Inflammatory macrophage (primary cell): ENCODE results near the gene SGF29.
"Not testable (repeated sequence)": the region's sequence is repeated elsewhere in the genome, so short reads cannot be mapped to it uniquely, and the experiment has no call there.

Experiments
- DNase-seq, 2 donors: peaks; one replicate each; pipeline ENCODE4 v3.0.0-alpha.2; 2020 to 2022
- total RNA-seq, 18 experiments: gene quantifications; one replicate each; lab custom pipeline; 2026; ENCODE audit warnings: mixed read lengths in 6 of 18, inconsistent platforms in 2 of 18; lab: John Stamatoyannopoulos, UW

SGF29 gene
- total RNA-seq: 3.6 to 12.8 (median 7.4) reads per million in 18 experiments

DNA sequence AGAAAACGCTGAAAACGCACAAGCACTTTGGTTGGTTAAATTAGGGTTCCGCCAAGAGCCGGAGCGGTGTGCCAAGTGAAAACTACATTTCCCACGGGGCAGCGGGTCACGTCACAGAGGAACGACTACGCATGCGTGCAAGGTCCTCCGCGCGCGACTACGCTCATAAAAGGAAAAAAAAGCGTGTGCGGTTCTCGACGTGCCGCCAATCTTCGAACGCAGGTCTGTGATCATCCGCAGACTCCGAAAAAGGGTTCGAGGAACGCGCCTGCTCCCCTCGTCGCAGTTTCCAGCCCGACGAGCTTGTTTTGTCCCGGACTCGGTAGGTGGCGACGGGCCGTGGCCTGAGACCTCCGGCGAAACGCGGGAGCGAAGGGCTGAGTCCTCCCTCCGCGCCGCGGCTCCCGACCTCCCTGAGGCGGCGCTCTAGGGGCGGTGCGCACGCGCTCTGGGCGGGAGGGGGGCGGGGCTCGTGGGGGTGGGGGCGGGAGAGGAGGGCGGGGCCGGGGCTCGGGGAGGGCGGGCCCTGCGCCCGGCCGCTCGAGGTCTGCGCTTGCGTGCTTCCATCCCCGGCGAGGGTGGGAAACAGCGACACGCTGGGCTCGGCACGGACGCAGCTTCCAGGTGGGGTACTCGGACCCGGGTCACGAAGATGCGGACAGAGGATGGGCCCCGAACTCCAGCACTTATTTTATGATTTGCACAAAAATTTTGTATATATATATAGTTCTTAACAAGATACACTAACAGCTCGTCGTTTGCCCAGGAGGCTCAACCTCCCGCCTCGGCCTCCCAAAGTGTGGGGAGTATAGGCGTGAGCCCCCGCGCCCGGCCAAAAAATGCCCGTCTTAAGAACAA is at the start of gene SGF29:
Gene SGF29 (plus strand): TSS at position 145 of the 858 bp plus-strand sequence. CDS start 27,150 bp downstream, outside the sequence.
- DNase-seq: peak; percentile 97

GRCh38 chr16:28504707-28505404 is 48.9 kb upstream of the SGF29 start:
- no peak for DNase-seq

- peak in 1 of 2 donors; percentile 22 for DNase-seq
Measured at GRCh38 chr16:28505489-28506137, 48.1 kb upstream of the SGF29 start.

- DNase-seq: no peak
Measured at GRCh38 chr16:28511031-28511430, 42.7 kb upstream of the SGF29 start.

GRCh38 chr16:28511801-28512789 is 41.6 kb upstream of the SGF29 start:
- DNase-seq: no peak

DNA sequence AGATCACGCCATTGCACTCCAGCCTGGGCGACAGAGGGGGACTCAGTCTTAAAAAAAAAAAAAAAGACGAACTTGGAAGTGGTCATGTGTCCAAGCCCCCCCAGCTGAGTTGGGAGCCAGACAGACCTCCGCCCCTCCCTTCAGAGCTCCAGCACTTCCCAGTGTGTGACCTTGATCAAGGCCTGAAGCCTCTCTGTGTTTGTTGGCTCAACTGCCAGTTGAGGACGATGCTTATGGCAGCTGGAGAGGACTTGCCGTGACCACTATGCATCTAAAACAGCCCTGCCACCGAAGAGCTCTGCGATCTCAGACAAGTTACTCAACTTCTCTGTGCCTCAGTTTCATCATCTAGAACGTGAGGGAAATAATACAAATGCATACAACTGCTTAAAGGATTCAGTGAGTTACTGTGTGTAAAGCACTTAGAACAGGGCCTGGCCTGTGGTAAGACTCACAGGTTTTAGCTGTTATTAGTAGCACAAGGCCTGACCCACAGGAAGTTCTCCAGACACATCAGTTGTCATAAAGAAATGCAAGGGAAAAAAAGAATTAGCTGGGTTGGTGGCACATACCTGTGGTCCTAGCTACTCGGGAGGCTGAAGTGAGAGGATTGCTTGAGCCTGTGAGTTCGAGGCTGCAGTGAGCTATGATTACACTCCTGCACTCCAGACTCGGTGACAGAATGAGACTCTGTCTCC is 40.1 kb upstream of the SGF29 start:
- no peak for DNase-seq

GRCh38 chr16:28514246-28514645 is 39.5 kb upstream of the SGF29 start:
- DNase-seq: no peak

DNA sequence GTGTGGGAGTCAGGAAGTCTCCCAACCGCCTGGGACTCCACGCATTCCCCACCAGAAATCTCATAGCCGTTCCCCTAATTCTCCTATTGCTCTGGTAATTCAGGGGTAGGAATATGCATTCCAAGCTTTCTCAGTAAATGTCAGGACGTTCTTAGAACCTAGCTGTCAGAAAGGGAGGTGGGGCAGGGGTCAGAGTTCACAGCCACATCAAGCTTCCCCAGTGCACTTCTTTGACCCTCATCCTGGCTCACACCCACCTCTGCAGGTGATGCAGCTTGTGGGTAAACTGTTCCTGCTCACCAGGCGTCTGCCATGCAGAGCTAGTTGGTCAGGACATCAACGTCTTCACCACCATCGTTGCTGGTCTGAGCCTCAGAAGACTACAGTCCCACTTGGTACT is 33.0 kb upstream of the SGF29 start:
- no peak for DNase-seq

- no peak for DNase-seq
Measured at GRCh38 chr16:28521436-28521835, 32.3 kb upstream of the SGF29 start.

GRCh38 chr16:28522792-28523191 is 30.9 kb upstream of the SGF29 start:
- no peak for DNase-seq

- DNase-seq: peak; percentile 31 to 67
Measured at GRCh38 chr16:28524681-28525171, 29.0 kb upstream of the SGF29 start.

DNA sequence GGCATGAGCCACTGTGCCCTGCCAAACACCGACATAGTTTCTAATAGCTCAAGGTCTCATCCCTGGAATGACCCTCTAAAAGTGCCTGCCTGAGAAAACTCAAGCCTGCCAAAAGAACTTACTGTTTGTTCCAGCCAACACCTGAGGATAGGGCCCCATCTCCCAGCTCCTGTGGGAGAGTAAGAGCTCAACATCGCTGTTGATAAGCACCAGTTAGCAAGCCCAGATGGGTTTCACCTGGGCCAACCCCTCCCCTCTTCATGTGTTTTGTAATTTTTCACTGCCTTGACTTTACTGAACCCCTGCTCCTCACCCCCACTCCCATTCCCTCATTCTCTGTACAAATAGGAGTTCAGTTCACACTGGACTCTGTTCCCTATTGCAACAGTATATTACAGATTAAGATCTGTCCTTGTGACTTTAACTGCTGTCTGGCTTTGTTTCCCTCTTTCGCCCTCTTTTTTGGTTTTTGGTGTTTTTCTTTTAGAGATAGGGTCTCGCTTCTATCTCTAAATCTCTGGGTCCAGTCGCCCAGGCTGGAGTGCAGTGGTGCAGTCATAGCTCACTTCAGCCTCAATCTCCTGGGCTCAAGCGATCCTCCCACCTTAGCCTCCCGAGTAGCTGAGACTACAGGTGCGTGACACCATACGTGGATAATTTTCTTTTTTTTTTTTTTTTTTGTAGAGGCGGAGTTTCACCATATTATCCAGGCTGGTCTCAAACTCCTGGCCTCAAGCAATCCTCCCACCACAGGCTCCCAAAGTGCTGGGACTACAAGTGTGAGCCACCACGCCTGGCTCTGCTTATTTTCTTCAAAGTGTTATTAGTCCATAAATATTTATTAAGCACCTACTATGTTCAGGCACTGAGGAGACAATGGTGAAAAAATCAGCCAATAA is 27.3 kb upstream of the SGF29 start:
- no peak for DNase-seq

DNA sequence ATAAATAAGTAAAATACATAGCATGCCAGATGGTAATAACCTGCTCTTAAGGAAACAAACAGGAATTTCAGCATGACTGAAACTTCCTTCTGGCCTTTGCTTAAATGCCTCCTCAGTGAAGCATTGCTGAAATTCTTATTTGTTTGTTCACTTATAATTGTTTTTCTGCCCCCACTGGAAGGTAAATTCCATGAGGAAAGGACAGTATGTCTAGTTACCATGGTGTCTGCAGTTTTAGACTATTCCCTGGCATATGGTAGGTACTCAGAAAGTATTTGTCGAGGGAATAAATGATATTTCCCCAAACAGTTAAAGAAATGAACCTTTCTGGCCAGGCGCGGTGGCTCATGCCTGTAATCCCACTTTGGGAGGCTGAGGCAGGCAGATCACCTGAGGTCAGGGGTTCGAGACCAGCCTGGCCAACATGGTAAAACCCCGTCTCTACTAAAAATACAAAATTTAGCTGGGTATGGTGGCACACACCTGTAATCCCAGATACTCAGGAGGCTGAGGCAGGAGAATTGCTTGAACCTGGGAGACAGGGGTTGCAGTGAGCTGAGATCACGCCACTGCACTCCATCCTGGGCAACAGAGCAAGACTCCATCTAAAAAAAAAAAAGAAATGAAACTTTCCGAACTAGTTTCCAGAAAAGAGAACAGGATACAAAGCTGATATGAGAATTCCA is 26.5 kb upstream of the SGF29 start:
- not testable (repeated sequence) for DNase-seq

GRCh38 chr16:28527985-28528384 is 25.7 kb upstream of the SGF29 start:
- no peak for DNase-seq

GRCh38 chr16:28528463-28528867 is 25.3 kb upstream of the SGF29 start:
- no peak for DNase-seq

DNA sequence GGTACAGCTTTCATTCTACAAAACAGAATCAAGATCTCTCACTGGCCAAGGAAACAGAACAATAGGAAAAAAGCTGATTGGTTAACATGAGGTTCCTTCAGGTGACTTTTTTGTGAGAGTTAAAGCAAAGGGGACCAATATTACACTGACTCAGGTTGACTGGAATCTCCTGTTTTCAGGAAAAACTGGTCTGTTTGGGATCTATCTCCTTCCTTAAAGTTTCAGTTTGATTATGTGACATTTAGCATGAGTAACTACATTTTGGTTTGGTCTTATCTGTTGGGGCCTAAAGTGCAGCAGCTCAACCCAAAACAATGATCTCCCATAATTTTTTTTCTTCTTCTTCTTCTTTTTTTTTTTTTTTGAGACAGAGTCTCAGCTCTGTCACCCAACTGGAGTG is 24.6 kb upstream of the SGF29 start:
- DNase-seq: no peak

DNA sequence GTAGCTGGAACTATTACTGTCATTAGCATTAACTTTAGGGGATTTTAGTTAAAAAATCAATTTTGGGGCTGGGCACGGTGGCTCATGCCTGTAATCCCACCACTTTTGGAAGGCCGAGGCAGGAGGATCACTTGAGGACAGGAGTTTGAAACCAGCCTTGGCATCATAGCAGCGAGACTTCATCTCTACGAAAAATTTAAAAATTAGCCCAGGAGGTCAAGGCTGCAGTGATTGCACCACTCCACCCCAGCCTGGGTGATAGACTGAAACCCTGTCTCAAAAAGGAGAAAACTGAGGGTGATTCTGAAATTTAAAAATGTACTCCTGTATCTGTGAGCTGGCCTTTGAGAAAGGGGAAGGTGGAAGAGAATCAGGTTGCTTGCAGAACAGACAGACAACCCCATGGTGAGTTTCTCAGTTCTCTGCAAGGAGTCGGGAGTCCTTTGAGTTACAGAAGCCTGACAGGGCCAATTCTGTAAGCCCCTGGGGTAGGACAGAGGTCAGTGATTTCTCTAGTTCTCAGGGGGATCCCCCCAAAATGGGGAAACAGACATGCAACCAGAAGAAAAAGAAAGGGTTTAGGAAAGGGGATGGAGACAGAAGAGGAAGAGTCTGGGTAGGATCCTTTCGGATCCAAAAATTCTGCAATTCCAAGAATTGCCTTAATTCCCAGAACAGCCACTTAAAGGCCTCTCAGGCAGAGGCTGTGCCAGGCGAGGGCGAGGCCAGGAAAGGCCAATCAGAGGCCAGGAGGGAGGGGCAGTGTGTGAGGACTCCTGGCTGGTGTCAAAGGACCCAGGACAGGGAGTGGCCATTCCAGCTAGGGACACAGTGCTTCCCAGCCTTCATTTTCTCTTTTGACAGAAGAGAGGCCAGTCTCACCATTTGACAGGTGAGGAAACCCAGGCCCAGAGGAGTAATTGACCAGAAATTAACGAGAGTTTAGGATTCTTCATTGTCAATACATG is 21.7 kb upstream of the SGF29 start:
- DNase-seq: peak; percentile 74 to 78
